ENCODE results near the gene PARD3B.
A peak's percentile ranks its signal among the peaks of the same experiment; 100 is the strongest.

Gene PARD3B, protein sequence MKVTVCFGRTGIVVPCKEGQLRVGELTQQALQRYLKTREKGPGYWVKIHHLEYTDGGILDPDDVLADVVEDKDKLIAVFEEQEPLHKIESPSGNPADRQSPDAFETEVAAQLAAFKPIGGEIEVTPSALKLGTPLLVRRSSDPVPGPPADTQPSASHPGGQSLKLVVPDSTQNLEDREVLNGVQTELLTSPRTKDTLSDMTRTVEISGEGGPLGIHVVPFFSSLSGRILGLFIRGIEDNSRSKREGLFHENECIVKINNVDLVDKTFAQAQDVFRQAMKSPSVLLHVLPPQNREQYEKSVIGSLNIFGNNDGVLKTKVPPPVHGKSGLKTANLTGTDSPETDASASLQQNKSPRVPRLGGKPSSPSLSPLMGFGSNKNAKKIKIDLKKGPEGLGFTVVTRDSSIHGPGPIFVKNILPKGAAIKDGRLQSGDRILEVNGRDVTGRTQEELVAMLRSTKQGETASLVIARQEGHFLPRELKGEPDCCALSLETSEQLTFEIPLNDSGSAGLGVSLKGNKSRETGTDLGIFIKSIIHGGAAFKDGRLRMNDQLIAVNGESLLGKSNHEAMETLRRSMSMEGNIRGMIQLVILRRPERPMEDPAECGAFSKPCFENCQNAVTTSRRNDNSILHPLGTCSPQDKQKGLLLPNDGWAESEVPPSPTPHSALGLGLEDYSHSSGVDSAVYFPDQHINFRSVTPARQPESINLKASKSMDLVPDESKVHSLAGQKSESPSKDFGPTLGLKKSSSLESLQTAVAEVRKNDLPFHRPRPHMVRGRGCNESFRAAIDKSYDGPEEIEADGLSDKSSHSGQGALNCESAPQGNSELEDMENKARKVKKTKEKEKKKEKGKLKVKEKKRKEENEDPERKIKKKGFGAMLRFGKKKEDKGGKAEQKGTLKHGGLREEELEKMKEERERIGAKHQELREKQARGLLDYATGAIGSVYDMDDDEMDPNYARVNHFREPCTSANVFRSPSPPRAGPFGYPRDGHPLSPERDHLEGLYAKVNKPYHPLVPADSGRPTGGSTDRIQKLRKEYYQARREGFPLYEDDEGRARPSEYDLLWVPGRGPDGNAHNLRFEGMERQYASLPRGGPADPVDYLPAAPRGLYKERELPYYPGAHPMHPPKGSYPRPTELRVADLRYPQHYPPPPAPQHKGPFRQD (N-terminal part only)

DNA sequence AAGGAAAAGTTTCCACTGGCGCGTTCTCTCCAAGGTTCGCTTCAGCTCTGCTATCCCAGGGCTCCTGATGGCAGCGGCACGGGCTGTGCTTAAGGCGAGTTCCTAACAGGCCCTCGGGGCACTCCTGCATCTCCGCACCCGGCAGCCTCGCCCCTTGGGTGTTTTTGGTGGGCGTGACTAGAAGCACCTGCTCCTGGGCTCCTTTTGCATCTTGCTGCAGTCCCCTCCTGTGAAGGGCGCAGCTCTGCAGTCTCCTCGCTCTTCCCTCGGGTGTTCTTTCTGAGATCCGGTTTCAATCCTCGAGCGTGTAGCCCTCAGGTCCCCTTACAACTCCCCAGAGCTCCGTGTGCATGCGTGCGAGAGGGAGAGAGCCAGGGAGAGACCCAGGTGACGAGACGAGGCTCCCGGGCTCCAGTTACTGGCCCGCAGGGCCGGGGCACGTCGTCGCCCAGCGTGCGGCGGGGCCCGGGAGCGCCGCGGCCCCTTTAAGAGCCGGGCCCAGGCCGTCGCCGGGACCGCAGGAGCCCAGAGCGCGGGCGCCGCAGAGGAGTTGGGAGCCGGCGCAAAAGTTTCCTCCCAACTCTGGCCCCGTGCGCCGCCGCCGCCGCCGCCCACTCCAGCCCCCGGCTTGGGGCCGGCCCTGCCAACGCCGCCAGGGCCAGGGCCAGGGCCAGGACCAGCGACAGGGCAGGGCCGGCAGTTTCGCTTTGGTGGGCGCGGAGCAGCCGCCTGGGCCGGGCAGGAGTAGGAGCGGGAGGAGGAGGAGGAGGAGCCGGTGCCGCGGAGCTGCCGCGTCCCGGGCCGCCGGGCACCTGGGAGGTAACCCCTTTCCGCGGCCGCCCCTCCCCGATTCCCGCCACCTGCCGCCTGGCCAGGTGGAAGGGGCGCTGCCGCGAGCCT, at the start of gene PARD3B:
TSS of gene PARD3B (plus strand) at position 515 of the 900 bp plus-strand sequence. CDS start 525 bp downstream, outside the sequence.
- intact Hi-C loops (cut with DNase I) = no loop called here
- DNase-seq = peak in 8 of 10 donors; percentile 5 to 88 (median 48)

DNA sequence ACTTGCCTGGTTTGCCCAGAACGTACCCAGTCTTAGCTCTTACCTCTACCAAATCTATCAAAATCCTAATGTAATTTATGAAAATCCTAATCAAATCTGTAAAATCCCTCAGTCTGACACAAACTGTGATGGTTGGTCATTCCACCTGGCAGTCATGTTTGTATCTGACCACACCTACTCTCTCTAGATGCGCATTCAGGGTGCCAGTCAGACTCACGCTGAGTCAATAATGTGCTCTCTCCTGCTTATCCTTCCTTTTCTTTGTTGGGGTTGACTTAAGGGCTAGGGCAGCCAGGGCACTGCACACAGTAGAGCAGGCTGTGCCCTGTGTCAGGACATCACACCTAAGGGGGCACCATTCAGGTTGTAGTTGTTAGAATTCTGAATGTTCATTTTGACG, 48.5 kb upstream of the PARD3B start:
- no peak for DNase-seq
- intact Hi-C loops (cut with DNase I) = no loop called here

DNA sequence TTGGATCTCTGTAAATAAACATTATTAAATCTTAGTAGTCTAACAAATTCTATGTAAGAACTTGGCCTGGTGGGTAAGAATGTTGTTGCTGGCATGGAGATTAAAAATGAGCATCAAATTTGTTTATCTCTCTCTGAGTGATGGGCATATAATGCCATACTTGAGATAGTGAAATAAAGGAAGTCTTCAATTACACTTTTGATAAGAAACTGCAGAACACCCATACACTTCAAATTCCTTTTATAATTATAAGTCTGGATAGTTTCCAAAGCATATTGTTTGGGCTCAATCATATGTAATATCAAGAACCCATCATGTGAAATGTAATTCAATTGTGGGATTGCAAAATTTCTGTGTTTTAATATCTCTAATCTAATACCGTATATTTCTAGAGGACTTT, 47.4 kb upstream of the PARD3B start:
- DNase-seq = no peak
- intact Hi-C loops (cut with DNase I) = no loop called here

DNA sequence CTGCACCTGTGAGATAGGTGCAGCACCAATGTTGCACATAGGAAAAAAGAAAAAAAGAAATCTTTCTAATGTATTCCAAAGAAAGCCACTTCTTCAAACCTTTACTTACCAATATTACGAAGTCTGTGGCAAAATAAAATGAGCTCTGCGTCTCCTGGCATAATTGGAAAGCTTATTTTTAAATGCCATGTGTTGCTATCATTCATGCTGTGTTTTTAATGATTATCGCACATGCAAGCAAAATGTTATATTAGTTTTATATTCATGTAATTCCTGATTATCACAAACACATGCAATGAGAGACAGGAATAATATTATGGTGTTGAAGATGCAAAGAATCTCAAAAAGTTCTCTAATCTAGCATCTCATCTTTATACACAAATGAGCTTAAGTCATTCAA, 47.0 kb upstream of the PARD3B start:
- no peak for DNase-seq

DNA sequence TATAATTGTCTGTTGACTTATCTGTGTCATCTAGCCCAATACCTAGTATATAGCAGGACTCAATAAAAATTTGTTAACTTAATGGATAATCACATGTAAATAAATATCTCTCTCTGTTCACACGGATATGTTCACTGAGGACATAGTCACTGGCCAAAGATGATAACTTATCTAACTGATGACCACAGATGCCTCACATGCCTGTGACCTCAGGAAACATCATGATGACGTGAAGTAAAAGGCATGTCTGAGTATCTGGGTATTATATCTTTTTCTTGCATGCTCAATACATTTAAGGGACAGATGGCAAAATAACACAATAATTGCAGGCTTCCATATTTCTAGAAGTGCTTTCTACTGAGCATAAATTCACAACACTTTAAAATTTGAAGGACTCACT, 41.4 kb upstream of the PARD3B start:
- intact Hi-C loops (cut with DNase I) = no loop called here
- DNase-seq = no peak

More for the DNA sequence above, 47.0 kb upstream of the PARD3B start:
- intact Hi-C loops (cut with DNase I) = no loop called here

DNA sequence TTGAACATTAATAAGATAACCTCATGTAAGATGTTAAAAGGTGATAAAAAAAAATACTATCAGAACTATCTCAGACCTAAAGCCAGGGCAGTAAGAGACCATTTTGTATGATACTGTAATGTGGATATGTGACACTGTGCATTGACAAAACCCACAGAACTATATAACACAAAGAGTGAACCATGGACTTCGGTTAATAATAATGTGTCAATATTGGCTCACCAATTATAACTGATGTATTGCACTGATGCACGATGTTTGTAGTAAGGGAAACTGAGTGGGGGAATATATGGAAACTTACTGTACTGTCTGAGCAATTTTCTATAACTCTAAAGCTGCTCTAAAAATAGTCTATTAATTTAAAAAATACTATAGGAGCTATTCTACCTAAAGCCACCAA, 40.7 kb upstream of the PARD3B start:
- no peak for DNase-seq
- intact Hi-C loops (cut with DNase I) = no loop called here

DNA sequence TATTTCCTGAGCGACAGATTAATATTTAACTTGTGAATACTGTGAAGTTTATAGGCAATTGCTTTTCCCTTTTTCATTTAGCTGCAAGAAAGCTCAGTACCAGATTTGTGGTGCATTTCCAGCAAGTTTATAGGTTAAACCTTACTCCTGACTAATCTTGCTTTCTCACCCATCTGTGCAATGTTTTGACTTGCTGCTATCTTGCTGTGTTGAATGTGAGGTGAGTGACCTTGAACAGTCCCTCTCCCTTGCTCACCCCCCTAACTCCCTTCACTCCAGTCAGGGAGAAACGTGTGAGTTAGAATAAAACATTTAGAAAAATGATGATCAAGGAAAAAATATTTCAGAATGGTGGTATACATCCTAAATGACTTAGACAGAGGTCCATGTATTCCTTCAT, 39.8 kb upstream of the PARD3B start:
- intact Hi-C loops (cut with DNase I) = no loop called here
- DNase-seq = no peak

DNA sequence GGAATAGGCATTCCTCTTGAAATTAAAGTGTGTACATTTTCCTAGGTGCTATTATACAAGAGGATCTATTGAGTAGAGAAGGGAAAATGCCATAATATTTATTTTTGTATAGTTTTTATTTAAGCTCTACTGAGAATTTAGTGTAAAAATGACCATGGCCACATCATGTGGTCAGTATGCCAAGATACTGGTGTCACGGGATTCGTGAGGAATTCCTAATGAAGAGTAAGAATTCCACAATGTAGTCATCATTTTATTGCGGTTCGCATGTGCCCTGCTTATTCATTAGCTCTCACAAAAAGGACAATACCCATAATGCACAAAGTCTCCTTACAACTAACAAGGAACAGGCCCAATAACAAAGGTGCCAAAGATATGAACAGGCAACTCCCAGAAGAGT, 39.3 kb upstream of the PARD3B start:
- intact Hi-C loops (cut with DNase I) = no loop called here
- DNase-seq = no peak

DNA sequence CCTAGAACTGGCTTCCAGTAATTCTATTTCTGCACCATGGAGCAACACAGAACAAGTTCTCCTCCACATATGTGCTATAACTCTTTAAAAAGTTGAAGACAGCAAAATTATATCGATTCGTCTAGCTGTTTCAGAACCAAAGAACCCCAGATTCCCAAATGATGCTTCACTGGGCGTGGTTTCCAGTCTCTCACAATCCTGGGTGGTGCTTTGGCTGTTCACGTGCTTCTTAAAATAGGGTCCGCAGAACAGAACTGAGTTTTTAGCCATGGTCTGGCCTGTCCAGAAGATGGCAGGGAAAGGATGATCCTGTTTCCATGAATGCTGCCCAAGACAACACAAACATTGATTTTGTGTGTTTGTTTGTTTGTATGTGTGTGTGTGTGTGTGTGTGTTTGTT, 37.6 kb upstream of the PARD3B start:
- DNase-seq = no peak
- intact Hi-C loops (cut with DNase I) = no loop called here

DNA sequence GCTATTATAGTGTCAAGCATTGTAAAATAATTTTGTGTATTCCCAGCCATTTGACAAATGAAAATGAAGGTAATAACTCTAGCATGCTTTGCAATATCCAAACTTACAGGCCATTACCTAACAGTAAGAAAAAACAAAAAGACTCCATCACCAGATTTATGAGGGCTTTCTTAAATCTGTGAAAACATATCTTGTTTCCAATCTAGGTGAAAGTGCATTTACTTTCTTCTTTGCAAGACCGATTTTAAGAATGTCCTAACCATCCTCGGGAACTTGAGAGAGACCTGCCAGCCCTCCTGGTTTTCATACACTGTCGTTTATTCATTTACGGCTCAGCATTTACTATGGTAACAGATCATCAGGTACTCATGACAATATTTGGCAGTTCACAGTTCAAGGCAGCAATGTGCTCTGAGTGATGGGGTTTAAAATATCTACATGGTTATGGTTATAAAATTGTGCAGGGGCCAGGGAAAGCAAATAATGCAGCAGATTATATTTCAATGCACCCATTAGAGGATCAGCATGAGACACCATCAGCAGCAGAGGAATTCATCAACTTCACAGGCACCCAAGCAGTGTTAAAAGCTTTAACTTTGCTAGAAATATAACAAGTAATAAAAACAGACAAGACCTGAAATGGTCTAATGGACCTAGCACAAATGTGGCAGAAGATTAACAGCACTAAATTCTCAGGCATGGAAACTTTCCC, 34.4 kb upstream of the PARD3B start:
- intact Hi-C loops (cut with DNase I) = no loop called here
- no peak for DNase-seq

DNA sequence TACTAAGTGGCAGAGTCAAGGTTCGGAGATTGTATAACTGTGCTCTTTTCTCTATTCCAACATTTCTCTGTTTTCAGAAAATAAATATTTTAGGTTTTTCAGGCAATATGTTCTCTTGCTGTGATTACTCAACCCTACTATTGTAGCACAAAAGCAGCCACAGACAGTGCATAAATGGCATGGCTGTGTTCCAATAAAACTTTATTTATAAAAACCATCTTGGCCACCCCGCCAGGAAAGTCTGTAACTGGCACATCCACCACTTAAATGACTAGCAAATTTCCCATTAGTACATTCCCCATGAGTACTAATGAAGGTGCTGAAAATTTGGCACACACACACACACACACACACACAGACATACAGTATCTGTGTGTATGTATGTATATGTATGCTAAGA, 30.8 kb upstream of the PARD3B start:
- DNase-seq = no peak
- intact Hi-C loops (cut with DNase I) = no loop called here

DNA sequence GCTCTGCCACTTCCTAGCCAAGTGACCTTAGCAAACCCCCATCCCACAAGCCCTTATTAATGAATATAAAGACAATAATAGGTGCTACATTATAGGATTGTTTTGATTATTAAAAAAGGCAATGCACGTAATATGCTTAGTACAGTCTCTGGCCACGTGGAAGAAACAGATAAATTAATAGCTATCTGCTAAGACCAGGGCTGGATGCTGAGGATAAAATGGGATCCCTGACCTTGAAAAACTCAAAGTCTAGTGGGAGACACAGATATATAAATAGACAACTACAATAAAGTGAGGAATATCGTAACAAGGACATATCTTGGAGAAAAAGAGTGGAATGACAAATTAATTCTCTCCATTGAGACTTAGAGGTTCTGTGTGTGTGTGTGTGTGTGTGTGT, 29.9 kb upstream of the PARD3B start:
- DNase-seq = no peak

DNA sequence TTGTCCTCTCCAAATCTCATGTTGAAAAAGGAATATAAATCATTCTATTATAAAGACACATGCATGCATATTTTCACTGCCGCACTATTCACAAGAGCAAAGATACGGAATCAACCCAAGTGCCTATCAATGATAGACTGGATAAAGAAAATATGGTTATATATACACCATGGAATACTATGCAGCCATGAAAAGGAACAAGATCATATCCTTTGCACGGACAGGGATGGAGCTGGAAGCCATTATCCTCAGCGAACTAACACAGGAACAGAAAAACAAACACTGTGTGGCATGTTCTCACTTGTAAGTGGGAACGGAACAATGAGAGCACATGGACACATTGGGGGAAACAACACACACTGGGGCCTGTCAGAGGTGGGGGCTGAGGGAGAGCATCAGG, 28.1 kb upstream of the PARD3B start:
- DNase-seq = no peak
- intact Hi-C loops (cut with DNase I) = no loop called here

More for the DNA sequence above, 29.9 kb upstream of the PARD3B start:
- intact Hi-C loops (cut with DNase I) = no loop called here

DNA sequence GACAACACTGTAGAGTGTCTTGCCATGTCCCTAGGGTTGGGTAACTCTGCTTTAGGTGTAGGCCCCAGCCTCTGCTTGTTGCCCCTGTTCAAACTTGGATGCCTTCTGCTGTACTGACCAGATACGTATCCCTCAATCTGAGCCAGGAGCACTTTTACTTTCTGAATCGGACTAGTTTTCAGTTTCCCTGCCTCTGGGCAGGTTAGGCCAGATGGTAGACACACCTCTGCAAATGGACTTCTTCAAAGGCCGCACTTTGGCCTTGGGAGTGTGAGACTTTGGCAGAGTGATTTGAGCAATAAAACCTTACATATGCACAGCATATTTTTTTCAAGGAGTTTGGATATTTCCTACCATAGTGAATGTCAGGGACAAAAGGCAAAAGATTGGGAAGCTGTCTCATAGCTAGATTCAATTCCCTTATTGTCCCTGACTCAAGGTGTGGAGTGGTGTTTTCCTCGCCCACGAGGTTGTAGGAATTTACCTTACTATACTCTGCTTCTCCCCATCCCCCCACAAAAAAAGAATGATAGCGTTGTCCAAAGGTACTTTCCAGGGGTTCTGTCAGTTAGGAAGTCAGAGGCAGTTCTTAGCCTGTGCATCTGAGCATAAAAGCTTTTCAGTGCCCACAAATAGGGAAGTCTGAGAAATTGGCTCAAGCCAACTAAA, 15.3 kb upstream of the PARD3B start:
- DNase-seq = no peak
- intact Hi-C loops (cut with DNase I) = no loop called here

DNA sequence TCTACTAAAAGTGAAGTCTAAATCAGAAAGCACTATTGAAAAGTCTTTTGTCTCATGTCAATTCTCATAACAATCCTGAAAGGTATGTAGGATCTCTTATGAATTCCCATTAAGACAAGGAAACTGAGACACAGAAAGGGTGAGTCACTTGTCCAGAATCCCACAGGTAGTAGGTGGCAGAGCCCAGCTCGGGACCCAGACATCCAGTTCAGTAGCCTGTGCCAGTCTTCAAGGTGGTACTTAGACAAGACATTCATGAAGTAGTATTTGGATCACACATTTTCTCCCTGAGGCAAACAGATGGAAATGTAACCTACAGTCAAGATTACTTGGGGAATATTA, 14.8 kb upstream of the PARD3B start:
- intact Hi-C loops (cut with DNase I) = no loop called here
- no peak for DNase-seq

DNA sequence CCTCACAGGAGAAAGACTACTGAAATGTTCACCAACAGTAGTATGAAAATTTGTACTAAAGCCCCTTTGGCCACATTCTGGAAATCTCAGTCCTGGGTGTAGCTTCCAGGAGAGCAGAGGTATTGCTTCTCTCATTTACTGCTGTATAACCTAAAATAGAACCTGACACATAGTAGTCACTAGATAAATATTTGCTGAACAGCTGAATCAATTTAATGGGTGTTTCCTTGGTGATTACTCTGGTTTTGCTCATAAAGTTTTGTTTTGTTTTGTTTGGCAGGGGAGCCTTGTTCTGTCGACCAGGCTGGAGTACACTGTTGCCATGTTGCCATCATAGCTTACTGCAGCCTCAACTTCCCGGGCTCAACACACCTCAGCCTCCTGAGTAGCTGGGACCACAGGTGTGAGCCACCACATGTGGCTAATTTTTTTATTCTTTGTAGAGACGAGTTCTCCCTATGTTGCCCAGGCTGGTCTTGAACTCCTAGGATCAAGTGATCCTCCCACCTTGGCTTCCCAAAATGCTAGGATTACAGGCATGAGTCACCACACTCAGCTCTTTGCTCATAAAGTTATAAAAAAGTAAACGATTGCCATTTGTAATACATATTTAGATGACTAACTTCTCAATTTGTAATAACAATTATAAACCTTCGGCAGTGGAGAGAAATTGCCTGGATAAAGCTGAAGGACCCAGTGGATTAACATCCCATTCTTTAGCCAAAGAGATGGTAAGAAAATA, 11.5 kb upstream of the PARD3B start:
- intact Hi-C loops (cut with DNase I) = no loop called here
- no peak for DNase-seq

DNA sequence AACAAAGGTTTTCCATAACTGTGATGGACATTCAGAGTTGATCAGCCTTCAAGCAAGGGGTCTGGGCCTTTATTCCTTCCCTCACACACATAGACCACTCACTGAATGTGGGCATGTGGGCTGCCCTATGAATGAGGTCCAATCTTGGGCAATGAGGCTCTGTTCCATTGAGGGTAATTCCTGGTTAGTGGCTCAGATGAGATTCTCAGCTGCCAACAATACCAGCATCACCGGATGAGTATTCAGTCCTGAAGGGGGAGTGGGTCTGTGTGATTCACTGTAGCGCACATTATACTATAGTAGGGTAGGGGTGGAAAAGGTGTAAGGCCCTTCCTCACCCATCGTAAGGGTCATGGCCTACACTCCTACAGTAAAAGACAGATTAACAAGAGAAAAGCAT, 9.9 kb upstream of the PARD3B start:
- no peak for DNase-seq
- intact Hi-C loops (cut with DNase I) = no loop called here

DNA sequence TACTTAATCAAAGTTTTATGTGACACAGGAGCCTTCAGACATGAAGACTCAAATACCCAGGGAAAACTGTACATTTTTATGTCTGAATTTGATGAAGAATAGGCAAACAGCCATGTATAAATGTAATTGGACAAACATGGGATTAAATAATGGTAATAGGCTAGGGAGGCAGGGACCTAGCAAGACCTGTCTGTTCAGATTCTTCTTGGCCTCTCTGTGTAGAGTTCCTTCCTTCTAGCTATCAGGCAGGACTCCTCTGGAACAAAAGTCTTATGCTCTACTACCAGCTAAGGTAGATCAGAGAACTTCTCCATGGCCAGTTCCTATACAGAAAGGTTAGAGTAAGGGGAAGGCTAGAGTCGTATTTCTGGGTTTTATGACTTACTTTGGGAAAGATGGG, 9.5 kb upstream of the PARD3B start:
- intact Hi-C loops (cut with DNase I) = no loop called here
- DNase-seq = no peak

Measured in posterior cingulate gyrus (tissue), 11 donors.